ENCODE data around the gene SNPH.

The SNPH gene

GRCh38 chr20:1287787-1288569 lies 21.9 kb downstream of the SNPH start:
- no peak for FAIRE-seq

GRCh38 chr20:1291191-1291741 lies 25.2 kb downstream of the SNPH start:
- no peak for FAIRE-seq

- FAIRE-seq, result no peak
Measured at GRCh38 chr20:1292620-1293019, 26.5 kb downstream of the SNPH start.

GRCh38 chr20:1293641-1294379 lies 27.7 kb downstream of the SNPH start:
- FAIRE-seq, result no peak

- no peak for FAIRE-seq
Measured at GRCh38 chr20:1294497-1294896, 28.4 kb downstream of the SNPH start.

GRCh38 chr20:1295276-1295930 lies 29.3 kb downstream of the SNPH start:
- FAIRE-seq, result no peak

- no peak for FAIRE-seq
Measured at GRCh38 chr20:1296117-1296610, 30.1 kb downstream of the SNPH start.

- FAIRE-seq, result no peak
Measured at GRCh38 chr20:1296922-1297321, 30.8 kb downstream of the SNPH start.

- FAIRE-seq, result no peak
Measured at GRCh38 chr20:1297486-1297885, 31.4 kb downstream of the SNPH start.

GRCh38 chr20:1298166-1298565 lies 32.1 kb downstream of the SNPH start:
- FAIRE-seq, result no peak

- no peak for FAIRE-seq
Measured at GRCh38 chr20:1298888-1299511, 32.9 kb downstream of the SNPH start.

GRCh38 chr20:1299522-1299921 lies 33.4 kb downstream of the SNPH start:
- no peak for FAIRE-seq

GRCh38 chr20:1300083-1300840 lies 34.2 kb downstream of the SNPH start:
- FAIRE-seq, result no peak

- FAIRE-seq, result no peak
Measured at GRCh38 chr20:1301031-1301529, 35.0 kb downstream of the SNPH start.

- no peak for FAIRE-seq
Measured at GRCh38 chr20:1302685-1303541, 36.8 kb downstream of the SNPH start.

GRCh38 chr20:1304710-1305515 lies 38.8 kb downstream of the SNPH start:
- FAIRE-seq, result no peak

- no peak for FAIRE-seq
Measured at GRCh38 chr20:1305712-1306111, 39.6 kb downstream of the SNPH start.

GRCh38 chr20:1306316-1307135 lies 40.4 kb downstream of the SNPH start:
- no peak for FAIRE-seq

- no peak for FAIRE-seq
Measured at GRCh38 chr20:1307171-1307570, 41.1 kb downstream of the SNPH start.

Data from islet of Langerhans (tissue), 1 donor.